PC-3 (cell line): ENCODE measurements around the gene PRKAR1A. TPM values are rescaled to one million over a fixed set of nuclear protein-coding genes. Genes with fewer than 3 reads are reported as not detected.
A peak's percentile ranks its signal among the peaks of the same experiment; 100 is the strongest.
"Not testable (repeated sequence)": the region's sequence is repeated elsewhere in the genome, so short reads cannot be mapped to it uniquely, and the experiment has no call there.

Experiments used
- ATAC-seq: fragments of 200-7000 bp; cut with Tn5 transposase; 2 replicates; pipeline ENCODE4 v1.9.1; 2020; ENCODE audit warnings: mild to moderate bottlenecking, moderate library complexity
- BruUV-seq: library from RNA; stranded (reverse); fragments of 400-500 nt; replicated peaks from 2 replicates; lab custom pipeline; 2021; lab: Mats Ljungman, UMichigan
- CTCF ChIA-PET: fragments of 300-600 bp; sonication (Branson Sonifier 250); formaldehyde crosslinking; loops from one replicate; lab custom pipeline; 2022; ENCODE audit warnings: antibody characterized with exemption; lab: Charles Lee
- POLR2A ChIA-PET: fragments of 300-600 bp; sonication (Branson Sonifier 250); formaldehyde crosslinking; loops from one replicate; lab custom pipeline; 2022; ENCODE audit warnings: antibody characterized with exemption; ENCODE audit not compliant: unreplicated experiment; lab: Charles Lee
- DNase-seq: peaks from one replicate; pipeline ENCODE4 v3.0.0-alpha.2; 2015
- H2AFZ ChIP-seq: fragments of 300-600 bp; sonication (generic); 2 replicates; pipeline ENCODE4 v1.6.0; 2016; ENCODE audit warnings: antibody characterized with exemption, low read length
- H3F3A ChIP-seq: fragments of 300-600 bp; sonication (generic); one replicate; pipeline ENCODE4 v1.6.0; 2017; ENCODE audit warnings: antibody characterized with exemption, low read length, control low read depth, mild to moderate bottlenecking; ENCODE audit not compliant: unreplicated experiment
- H3K27ac ChIP-seq: fragments of 300-600 bp; sonication (generic); 2 replicates; pipeline ENCODE4 v1.5.1; 2016; ENCODE audit warnings: mild to moderate bottlenecking, low read length
- H3K27me3 ChIP-seq: fragments of 300-600 bp; sonication (generic); 2 replicates; pipeline ENCODE4 v1.6.1; 2016; ENCODE audit warnings: low read length, mixed read lengths
- H3K36me3 ChIP-seq: fragments of 300-600 bp; sonication (generic); 2 replicates; pipeline ENCODE4 v1.6.1; 2016; ENCODE audit warnings: low read depth, mixed run types, low read length, mixed read lengths
- H3K4me1 ChIP-seq: fragments of 300-600 bp; sonication (generic); 2 replicates; pipeline ENCODE4 v1.5.1; 2016; ENCODE audit warnings: low read length; ENCODE audit not compliant: insufficient read depth
- H3K4me2 ChIP-seq: fragments of 300-600 bp; sonication (generic); 2 replicates; pipeline ENCODE4 v1.6.0; 2016; ENCODE audit warnings: low read length
- H3K4me3 ChIP-seq: fragments of 300-600 bp; sonication (generic); 2 replicates; pipeline ENCODE4 v1.5.1; 2016; ENCODE audit warnings: mild to moderate bottlenecking, low read length, mixed read lengths
- H3K79me2 ChIP-seq: fragments of 300-600 bp; sonication (generic); 2 replicates; pipeline ENCODE4 v1.6.1; 2017; ENCODE audit warnings: low read length, mixed read lengths
- H3K9ac ChIP-seq: fragments of 300-600 bp; sonication (generic); 2 replicates; pipeline ENCODE4 v1.6.0; 2016; ENCODE audit warnings: mild to moderate bottlenecking, low read length
- H3K9me2 ChIP-seq: fragments of 300-600 bp; sonication (generic); replicated peaks from 2 replicates; pipeline ENCODE4 v1.6.1; 2016; ENCODE audit warnings: mixed run types, low read length, mixed read lengths
- H3K9me3 ChIP-seq: fragments of 300-600 bp; sonication (generic); 2 replicates; pipeline ENCODE4 v1.6.1; 2016; ENCODE audit warnings: low read length, mixed read lengths
- H4K20me1 ChIP-seq: fragments of 300-600 bp; sonication (generic); 2 replicates; pipeline ENCODE4 v1.6.1; 2016; ENCODE audit warnings: low read length, mixed read lengths
- EZH2 ChIP-seq: fragments of 300-600 bp; sonication (generic); IDR thresholded peaks from one replicate; pipeline ENCODE4 v1.6.1; 2017; ENCODE audit warnings: antibody characterized with exemption, mild to moderate bottlenecking, low read length; ENCODE audit not compliant: unreplicated experiment
- EZH2phosphoT487 ChIP-seq: fragments of 300-600 bp; sonication (generic); IDR thresholded peaks from 2 replicates; pipeline ENCODE4 v1.6.1; 2018; ENCODE audit warnings: mild to moderate bottlenecking, antibody characterized with exemption, low read length, borderline replicate concordance
- intact Hi-C: fragments of 100-400 bp; cut with micrococcal nuclease; formaldehyde crosslinking; loops from 2 replicates; pipeline ENCODE4 v1.9.0; 2023
- total RNA-seq: library from RNA; depleted of rRNA; stranded (reverse); fragments of >200 nt; gene quantifications from 2 replicates; pipeline ENCODE4 v1.2.3, GENCODE V29; 2014
- TF ChIP-seq, protein P1 (sequence below): fragments of 300-600 bp; sonication (generic); conservative IDR thresholded peaks from 2 replicates; pipeline ENCODE4 v1.5.1; 2017; ENCODE audit warnings: antibody characterized with exemption, low read depth, mild to moderate bottlenecking, low read length

The PRKAR1A gene
- total RNA-seq, 1 experiment from 2014 or later: 214 TPM

DNA sequence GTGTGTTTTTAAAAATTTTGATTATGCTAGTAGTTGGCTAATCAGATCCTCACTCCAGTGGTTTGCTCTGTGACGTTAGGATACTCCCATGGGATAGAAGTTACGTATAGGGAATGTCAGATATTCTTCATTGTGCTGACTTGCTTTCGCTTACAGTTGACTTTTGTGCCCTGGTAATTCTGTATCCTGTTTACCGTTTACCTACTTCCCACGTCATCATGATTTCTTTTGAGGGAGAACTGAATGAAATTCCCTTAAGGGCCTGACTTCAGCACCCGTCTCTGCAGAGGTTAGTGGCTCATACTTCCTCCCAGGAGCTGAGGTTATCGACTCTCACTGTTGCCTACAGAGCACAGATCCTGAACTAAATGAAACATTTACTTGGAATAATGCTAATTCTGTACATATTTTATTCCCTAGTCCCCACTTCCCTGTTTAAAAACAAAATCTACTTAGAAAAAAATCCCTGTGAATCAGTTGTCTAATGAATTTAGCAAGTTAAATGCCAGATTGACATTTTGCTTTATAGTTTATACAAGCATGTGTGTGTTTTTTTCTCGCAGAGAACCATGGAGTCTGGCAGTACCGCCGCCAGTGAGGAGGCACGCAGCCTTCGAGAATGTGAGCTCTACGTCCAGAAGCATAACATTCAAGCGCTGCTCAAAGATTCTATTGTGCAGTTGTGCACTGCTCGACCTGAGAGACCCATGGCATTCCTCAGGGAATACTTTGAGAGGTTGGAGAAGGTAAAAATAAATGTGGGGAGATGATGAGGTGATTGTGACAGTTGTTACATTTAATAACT, 2.8 kb downstream of the PRKAR1A start:
- DNase-seq (peak; percentile 54), ATAC-seq (no peak)
- Histone ChIP-seq H3K9me3 (no peaks in the 10 kb centered on the region), H3K4me1 (peaks cover 38% of the 10 kb centered on the region), H3K27me3 (no peaks in the 10 kb centered on the region), H3K27ac (peak overlapping the region; percentile 84), H3K36me3 (peaks cover 43% of the 10 kb centered on the region), H3F3A (no peaks in the 10 kb centered on the region), H3K4me2 (peak overlapping the region; percentile 87), H3K9ac (peak overlapping the region; percentile 89), H2AFZ (no peak overlapping the region), H3K9me2 (no peaks in the 10 kb centered on the region), H3K4me3 (peak overlapping the region; percentile 86), H3K79me2 (peaks cover 73% of the 10 kb centered on the region), H4K20me1 (peaks cover 37% of the 10 kb centered on the region)
- ChIA-PET POLR2A (interaction anchor here (0.6 kb wide), 1 partner anchor 64 kb away, joined by 5 read pairs; no protein-coding TSS in a partner anchor), CTCF (no interaction called here)
- TF ChIP-seq EZH2phosphoT487 (no peak), EZH2 (no peak)
- TF ChIP-seq, protein P1, sequence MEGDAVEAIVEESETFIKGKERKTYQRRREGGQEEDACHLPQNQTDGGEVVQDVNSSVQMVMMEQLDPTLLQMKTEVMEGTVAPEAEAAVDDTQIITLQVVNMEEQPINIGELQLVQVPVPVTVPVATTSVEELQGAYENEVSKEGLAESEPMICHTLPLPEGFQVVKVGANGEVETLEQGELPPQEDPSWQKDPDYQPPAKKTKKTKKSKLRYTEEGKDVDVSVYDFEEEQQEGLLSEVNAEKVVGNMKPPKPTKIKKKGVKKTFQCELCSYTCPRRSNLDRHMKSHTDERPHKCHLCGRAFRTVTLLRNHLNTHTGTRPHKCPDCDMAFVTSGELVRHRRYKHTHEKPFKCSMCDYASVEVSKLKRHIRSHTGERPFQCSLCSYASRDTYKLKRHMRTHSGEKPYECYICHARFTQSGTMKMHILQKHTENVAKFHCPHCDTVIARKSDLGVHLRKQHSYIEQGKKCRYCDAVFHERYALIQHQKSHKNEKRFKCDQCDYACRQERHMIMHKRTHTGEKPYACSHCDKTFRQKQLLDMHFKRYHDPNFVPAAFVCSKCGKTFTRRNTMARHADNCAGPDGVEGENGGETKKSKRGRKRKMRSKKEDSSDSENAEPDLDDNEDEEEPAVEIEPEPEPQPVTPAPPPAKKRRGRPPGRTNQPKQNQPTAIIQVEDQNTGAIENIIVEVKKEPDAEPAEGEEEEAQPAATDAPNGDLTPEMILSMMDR: no peak
- BruUV-seq: no TSS peak
- intact Hi-C loops: no loop called here

DNA sequence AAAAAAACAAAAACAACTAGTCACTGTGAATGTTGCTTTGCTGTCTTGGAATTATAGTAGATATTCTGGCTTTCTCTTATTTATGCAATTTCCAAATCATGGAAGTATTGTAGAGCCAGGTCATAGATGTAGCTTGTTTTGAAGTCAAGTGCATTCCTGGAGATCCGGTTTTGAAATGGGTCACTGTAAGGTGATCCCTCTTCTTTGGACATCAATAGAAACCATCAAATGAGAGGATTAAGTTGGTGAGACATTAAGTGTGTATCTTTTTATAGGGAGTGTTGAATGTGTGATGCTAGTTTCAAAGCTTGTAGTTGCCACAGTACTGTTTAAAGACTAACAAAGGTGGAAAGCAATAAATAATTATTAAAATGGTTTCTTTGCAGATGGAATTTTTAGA, 4.5 kb downstream of the PRKAR1A start:
- no TSS peak for BruUV-seq
- ATAC-seq: no peak

DNA sequence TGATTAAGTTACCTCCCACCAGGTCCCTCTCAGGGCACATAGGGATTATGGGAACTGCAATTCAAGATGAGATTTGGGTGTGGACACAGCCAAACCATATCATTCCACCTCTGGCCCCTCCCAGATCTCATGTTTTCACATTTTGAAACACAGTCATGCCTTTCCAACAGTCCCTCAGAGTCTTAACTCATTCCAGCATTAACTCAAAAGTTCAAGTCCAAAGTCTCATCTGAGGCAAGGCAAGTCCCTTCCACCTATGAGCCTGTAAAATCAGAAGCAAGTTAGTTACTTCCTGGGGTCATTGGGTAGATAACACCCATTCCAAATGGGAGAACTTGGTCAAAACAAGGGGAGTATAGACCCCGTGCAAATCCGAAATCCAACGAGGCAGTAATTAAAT, 5.4 kb downstream of the PRKAR1A start:
- intact Hi-C loops, H3K9ac ChIP-seq, H3K27ac ChIP-seq, ATAC-seq, H3K4me3 ChIP-seq, H3K27me3 ChIP-seq, BruUV-seq, H3F3A ChIP-seq, H2AFZ ChIP-seq, H3K9me2 ChIP-seq, H3K9me3 ChIP-seq, DNase-seq, CTCF ChIA-PET, H3K4me2 ChIP-seq: not testable (repeated sequence)
- peaks cover 89% of the 10 kb centered on the region for H3K79me2 ChIP-seq
- POLR2A ChIA-PET: interaction anchor here (0.9 kb wide), 1 partner anchor 340 kb away, joined by 4 read pairs; no protein-coding TSS in a partner anchor
- peaks cover 29% of the 10 kb centered on the region for H3K4me1 ChIP-seq
- H3K36me3 ChIP-seq: peaks cover 52% of the 10 kb centered on the region
- peaks cover 37% of the 10 kb centered on the region for H4K20me1 ChIP-seq

More for the DNA sequence above, 4.5 kb downstream of the PRKAR1A start:
- Histone ChIP-seq H3F3A (no peaks in the 10 kb centered on the region), H3K36me3 (peaks cover 45% of the 10 kb centered on the region), H3K27me3 (no peaks in the 10 kb centered on the region), H3K4me2 (no peak overlapping the region), H3K4me1 (peaks cover 29% of the 10 kb centered on the region), H3K9me3 (no peaks in the 10 kb centered on the region), H3K27ac (no peak overlapping the region), H3K4me3 (no peak overlapping the region), H4K20me1 (peaks cover 37% of the 10 kb centered on the region), H3K9me2 (no peaks in the 10 kb centered on the region), H3K9ac (no peak overlapping the region), H2AFZ (no peak overlapping the region), H3K79me2 (peaks cover 85% of the 10 kb centered on the region)
- TF ChIP-seq EZH2: no peak
- TF ChIP-seq, protein P1: no peak
- no peak for TF ChIP-seq EZH2phosphoT487
- intact Hi-C loops: no loop called here
- DNase-seq: no peak
- CTCF ChIA-PET: interaction anchor here (0.6 kb wide), 1 partner anchor 97 kb away, joined by 7 read pairs; no protein-coding TSS in a partner anchor
- POLR2A ChIA-PET: interaction anchor here (0.9 kb wide), 1 partner anchor 340 kb away, joined by 4 read pairs; no protein-coding TSS in a partner anchor
